Central memory CD4-positive, alpha-beta T cell (primary cell): Measurements from ENCODE around the gene COASY.

Experiments
- DNase-seq: peaks from one replicate; pipeline ENCODE4 v3.0.0; 2022
- total RNA-seq, 3 experiments: gene quantifications; one replicate each; lab custom pipeline; 2026; lab: John Stamatoyannopoulos, UW

Gene COASY
- total RNA-seq = 28.2 to 60.8 (median 33.7) reads per million in 3 experiments

- DNase-seq = peak; percentile 87
These were observed at the start of gene COASY for GRCh38 chr17:42561897-42562387. Gene COASY (plus strand): TSS chr17:42562148. CDS start chr17:42562623, 475 bp downstream.

GRCh38 chr17:42512246-42512645 lies 49.7 kb upstream of the COASY start:
- no peak for DNase-seq

- DNase-seq = no peak
These were observed 49.2 kb upstream of the COASY start for GRCh38 chr17:42512733-42513251.

GRCh38 chr17:42513686-42514085 lies 48.3 kb upstream of the COASY start:
- DNase-seq = no peak

GRCh38 chr17:42514279-42514678 lies 47.7 kb upstream of the COASY start:
- no peak for DNase-seq

- DNase-seq = no peak
These were observed 47.1 kb upstream of the COASY start for GRCh38 chr17:42514867-42515266.

GRCh38 chr17:42517516-42517915 lies 44.4 kb upstream of the COASY start:
- DNase-seq = peak; percentile 72

- no peak for DNase-seq
These were observed 43.7 kb upstream of the COASY start for GRCh38 chr17:42518046-42518754.

GRCh38 chr17:42518755-42519545 lies 43.0 kb upstream of the COASY start:
- DNase-seq = no peak

- DNase-seq = no peak
These were observed 42.1 kb upstream of the COASY start for GRCh38 chr17:42519546-42520491.

- DNase-seq = no peak
These were observed 41.4 kb upstream of the COASY start for GRCh38 chr17:42520540-42520951.

GRCh38 chr17:42521036-42521435 lies 40.9 kb upstream of the COASY start:
- DNase-seq = no peak

GRCh38 chr17:42521666-42522262 lies 40.2 kb upstream of the COASY start:
- no peak for DNase-seq

GRCh38 chr17:42522263-42522790 lies 39.6 kb upstream of the COASY start:
- DNase-seq = no peak

GRCh38 chr17:42522798-42523278 lies 39.1 kb upstream of the COASY start:
- DNase-seq = no peak

- DNase-seq = no peak
These were observed 36.7 kb upstream of the COASY start for GRCh38 chr17:42525221-42525620.

GRCh38 chr17:42526031-42526444 lies 35.9 kb upstream of the COASY start:
- no peak for DNase-seq

- DNase-seq = no peak
These were observed 34.0 kb upstream of the COASY start for GRCh38 chr17:42527932-42528331.

GRCh38 chr17:42529061-42529460 lies 32.9 kb upstream of the COASY start:
- no peak for DNase-seq

GRCh38 chr17:42530952-42531454 lies 30.9 kb upstream of the COASY start:
- DNase-seq = no peak
